GM21576 (cell line): Measurements from ENCODE around the gene ESPL1.

Source experiments
- ATAC-seq: cut with Tn5 transposase; IDR thresholded peaks from one replicate; pipeline ENCODE4 v1.9.1; 2021; ENCODE audit warnings: mild to moderate bottlenecking, moderate library complexity; ENCODE audit not compliant: unreplicated experiment

Gene ESPL1

DNA sequence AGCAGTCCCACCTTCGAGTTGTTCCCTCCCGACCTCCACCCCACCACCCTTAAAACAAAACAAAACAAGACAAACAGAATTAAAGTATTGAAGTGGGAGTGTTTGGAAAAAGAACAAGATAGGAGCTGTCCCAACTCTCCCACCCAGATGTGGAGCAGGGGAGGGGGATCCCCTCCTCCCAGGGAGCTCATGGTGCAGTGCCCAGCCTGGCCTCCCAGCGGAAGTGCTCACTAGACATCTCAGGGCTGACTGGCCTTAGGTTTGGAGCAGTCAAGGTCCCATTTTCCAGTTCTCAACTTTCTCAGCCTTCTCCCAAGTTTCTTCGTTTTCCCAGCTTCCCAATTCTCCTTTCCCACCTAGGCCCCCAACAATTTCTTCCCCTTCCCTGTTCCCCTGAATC, 65.2 kb downstream of the ESPL1 start:
- no peak for ATAC-seq

- ATAC-seq = no peak
Observed at GRCh38 chr12:53333845-53334244, 65.7 kb downstream of the ESPL1 start.

DNA sequence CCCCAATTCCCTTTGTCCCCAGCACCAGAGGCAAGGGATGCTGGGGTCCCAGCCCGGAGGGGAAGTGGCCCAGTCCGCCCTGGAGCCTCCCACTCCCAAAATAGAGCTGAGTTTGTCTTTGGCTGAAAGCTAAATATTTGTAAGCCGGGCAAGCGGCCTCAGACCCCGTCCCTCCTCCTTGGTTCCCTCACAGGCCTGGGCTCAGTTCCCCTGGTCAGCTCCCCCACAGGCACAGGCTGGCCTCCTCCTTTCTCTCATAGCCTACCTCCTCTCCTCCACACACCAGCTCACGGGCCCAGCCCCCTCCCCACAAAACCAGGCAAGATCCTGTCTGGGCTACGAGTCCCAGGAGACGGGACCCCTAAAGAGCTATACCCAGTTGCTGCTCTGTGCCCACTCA, 66.7 kb downstream of the ESPL1 start:
- no peak for ATAC-seq

DNA sequence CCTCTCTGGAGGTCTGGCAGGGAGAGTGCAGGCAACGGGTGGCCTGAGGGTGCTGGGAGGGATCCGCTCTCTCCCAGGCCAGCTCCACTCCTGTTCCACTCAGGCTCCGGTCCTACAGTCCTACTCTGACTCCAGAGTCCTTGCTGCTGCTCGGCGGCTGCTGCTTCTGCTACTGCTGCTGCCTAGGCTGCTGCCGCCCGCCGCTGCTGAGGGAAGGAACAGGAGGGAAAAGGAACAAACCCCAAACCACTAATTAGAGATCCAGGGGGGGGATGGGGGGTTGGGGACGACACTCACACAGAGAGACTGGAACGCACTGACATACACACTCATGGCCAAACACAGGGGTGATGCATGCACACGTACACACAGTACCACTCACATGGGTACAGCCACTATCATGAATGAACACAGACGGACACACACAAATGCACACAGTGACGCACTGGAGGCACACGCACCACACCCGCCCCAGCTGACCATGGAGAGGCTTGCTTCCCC, 68.1 kb downstream of the ESPL1 start, which contains the start of gene SP7:
Gene SP7, minus strand, starts transcription at position 174 of the 501 bp plus-strand sequence. CDS start 708 bp downstream, outside the sequence.
- no peak for ATAC-seq

GRCh38 chr12:53338017-53338416, 69.9 kb downstream of the ESPL1 start:
- no peak for ATAC-seq

DNA sequence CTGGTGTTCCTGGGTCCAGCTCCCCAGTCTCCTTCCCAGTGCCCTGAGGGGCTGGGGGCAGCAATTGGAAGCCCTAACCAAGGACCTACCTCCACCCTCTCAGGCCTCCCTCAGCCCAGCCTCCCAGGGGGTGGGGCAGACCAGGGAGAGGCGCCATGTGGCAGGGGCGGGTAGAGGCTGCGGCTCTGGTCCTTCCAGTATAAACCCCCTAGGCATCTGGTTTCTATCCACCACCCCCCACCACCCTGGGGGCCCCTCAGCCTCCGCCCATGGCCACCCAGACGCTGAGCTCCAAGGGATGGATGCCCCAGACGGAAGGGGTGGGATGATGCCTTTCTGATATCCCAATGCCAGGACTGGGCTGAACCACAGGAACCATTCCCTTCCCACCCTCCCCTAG, 70.8 kb downstream of the ESPL1 start:
- no peak for ATAC-seq

GRCh38 chr12:53340398-53340797, 72.3 kb downstream of the ESPL1 start:
- ATAC-seq = no peak
